Renal cortical epithelial cell (primary cell): Measurements from ENCODE around the gene CCNQ. TPM values are rescaled to one million over a fixed set of nuclear protein-coding genes. Genes with fewer than 3 reads are reported as not detected.

ENCODE experiments used
- DNase-seq: peaks from one replicate; pipeline ENCODE4 v3.0.0-alpha.2; 2011; ENCODE audit warnings: low read depth
- total RNA-seq: library from RNA; depleted of rRNA; stranded (reverse); fragments of >200 nt; gene quantifications from 2 replicates; pipeline ENCODE4 v1.2.3, GENCODE V29; 2014

The CCNQ gene
- total RNA-seq, 1 donor from 2014 or later = 13.9 TPM

GRCh38 chrX:153637121-153638040 lies 38.4 kb upstream of the CCNQ start:
- no peak for DNase-seq

GRCh38 chrX:153636716-153637115 lies 37.8 kb upstream of the CCNQ start:
- no peak for DNase-seq

- DNase-seq = peak; percentile 55
These were observed 37.1 kb upstream of the CCNQ start for GRCh38 chrX:153635788-153636668.

GRCh38 chrX:153635388-153635787 lies 36.4 kb upstream of the CCNQ start:
- no peak for DNase-seq

- DNase-seq = no peak
These were observed 35.9 kb upstream of the CCNQ start for GRCh38 chrX:153634832-153635231.

GRCh38 chrX:153634236-153634635 lies 35.3 kb upstream of the CCNQ start:
- no peak for DNase-seq

GRCh38 chrX:153633607-153634180 lies 34.8 kb upstream of the CCNQ start:
- DNase-seq = no peak

GRCh38 chrX:153633048-153633447 lies 34.1 kb upstream of the CCNQ start:
- DNase-seq = no peak

- no peak for DNase-seq
These were observed 33.6 kb upstream of the CCNQ start for GRCh38 chrX:153632595-153632946.

- DNase-seq = no peak
These were observed 33.1 kb upstream of the CCNQ start for GRCh38 chrX:153631907-153632594.

- DNase-seq = no peak
These were observed 32.4 kb upstream of the CCNQ start for GRCh38 chrX:153631346-153631745.

- DNase-seq = no peak
These were observed 29.7 kb upstream of the CCNQ start for GRCh38 chrX:153628665-153629064.

GRCh38 chrX:153628129-153628528 lies 29.2 kb upstream of the CCNQ start:
- DNase-seq = no peak

GRCh38 chrX:153627675-153628111 lies 28.8 kb upstream of the CCNQ start:
- DNase-seq = peak; percentile 37

- no peak for DNase-seq
These were observed 28.1 kb upstream of the CCNQ start for GRCh38 chrX:153626863-153627674.

- DNase-seq = no peak
These were observed 27.2 kb upstream of the CCNQ start for GRCh38 chrX:153626025-153626633.

- no peak for DNase-seq
These were observed 26.5 kb upstream of the CCNQ start for GRCh38 chrX:153625271-153626024.

GRCh38 chrX:153624196-153625091 lies 25.5 kb upstream of the CCNQ start:
- DNase-seq = no peak
